ENCODE measurements around the gene ADCY10.

DNA sequence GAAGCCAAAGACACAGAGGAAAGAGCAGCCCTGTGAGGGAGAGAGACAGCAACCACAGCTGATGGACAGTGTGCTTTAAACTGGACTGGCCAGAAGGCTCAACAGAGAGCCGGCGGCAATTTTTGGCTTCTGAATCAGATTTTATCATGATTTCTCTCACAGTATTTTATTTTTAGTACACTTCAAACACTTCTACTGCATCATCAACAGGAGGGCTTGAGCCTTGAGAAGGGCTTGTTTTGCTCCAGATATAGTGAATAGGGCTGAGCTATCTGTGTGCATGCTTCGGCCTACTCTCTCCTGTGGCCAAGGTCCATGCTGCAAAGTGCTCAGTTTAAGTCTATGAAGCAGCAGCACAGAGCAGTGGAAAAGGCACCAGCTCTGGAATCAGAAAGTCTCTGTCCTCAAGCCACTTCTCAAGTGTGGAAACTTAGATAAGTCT, 33.3 kb downstream of the ADCY10 start:
- TF ChIP-seq POLR2A (IDR thresholded peaks at IDR 0.05): no peak
- TF ChIP-seq, protein P1, sequence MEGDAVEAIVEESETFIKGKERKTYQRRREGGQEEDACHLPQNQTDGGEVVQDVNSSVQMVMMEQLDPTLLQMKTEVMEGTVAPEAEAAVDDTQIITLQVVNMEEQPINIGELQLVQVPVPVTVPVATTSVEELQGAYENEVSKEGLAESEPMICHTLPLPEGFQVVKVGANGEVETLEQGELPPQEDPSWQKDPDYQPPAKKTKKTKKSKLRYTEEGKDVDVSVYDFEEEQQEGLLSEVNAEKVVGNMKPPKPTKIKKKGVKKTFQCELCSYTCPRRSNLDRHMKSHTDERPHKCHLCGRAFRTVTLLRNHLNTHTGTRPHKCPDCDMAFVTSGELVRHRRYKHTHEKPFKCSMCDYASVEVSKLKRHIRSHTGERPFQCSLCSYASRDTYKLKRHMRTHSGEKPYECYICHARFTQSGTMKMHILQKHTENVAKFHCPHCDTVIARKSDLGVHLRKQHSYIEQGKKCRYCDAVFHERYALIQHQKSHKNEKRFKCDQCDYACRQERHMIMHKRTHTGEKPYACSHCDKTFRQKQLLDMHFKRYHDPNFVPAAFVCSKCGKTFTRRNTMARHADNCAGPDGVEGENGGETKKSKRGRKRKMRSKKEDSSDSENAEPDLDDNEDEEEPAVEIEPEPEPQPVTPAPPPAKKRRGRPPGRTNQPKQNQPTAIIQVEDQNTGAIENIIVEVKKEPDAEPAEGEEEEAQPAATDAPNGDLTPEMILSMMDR (IDR thresholded peaks at IDR 0.05): no peak
